HL-60 (cell line): ENCODE data around the gene DIS3L2.

ENCODE experiments used
- DNase-seq, 2 experiments: peaks; one replicate each; pipeline ENCODE4 v3.0.0-alpha.2; 2010 to 2020; ENCODE audit warnings: low read depth in 1 of 2, low spot score in 1 of 2
- H3K27ac ChIP-seq: fragments of 250-450 bp; sonication (Bioruptor Pico); replicated peaks from 2 replicates; pipeline ENCODE4 v1.5.1; 2020; ENCODE audit warnings: mild to moderate bottlenecking, moderate library complexity
- H3K27me3 ChIP-seq: fragments of 250-450 bp; sonication (Bioruptor Pico); 2 replicates; pipeline ENCODE4 v1.5.1; 2021; ENCODE audit warnings: mild to moderate bottlenecking, moderate library complexity; ENCODE audit not compliant: insufficient read depth, poor library complexity, severe bottlenecking
- H3K4me3 ChIP-seq: replicated peaks from 2 replicates; pipeline ENCODE4 v1.5.1; 2011; ENCODE audit warnings: mild to moderate bottlenecking, control low read depth, low read length; ENCODE audit not compliant: insufficient read depth
- CTCF ChIP-seq: IDR thresholded peaks from one replicate; pipeline ENCODE4 v1.5.1; 2011; ENCODE audit warnings: low read length, control low read depth, inconsistent platforms; ENCODE audit not compliant: insufficient read depth
- GABPA ChIP-seq: IDR thresholded peaks from 2 replicates; pipeline ENCODE4 v1.6.1; 2012; ENCODE audit warnings: low read depth
- POLR2AphosphoS5 ChIP-seq: IDR thresholded peaks from 2 replicates; pipeline ENCODE4 v1.6.1; 2012; ENCODE audit warnings: low read depth
- REST ChIP-seq: IDR thresholded peaks from 2 replicates; pipeline ENCODE4 v1.6.1; 2012; ENCODE audit warnings: low read depth; ENCODE audit not compliant: insufficient replicate concordance
- SPI1 ChIP-seq: IDR thresholded peaks from 2 replicates; pipeline ENCODE4 v1.6.1; 2012; ENCODE audit warnings: low read depth, mild to moderate bottlenecking, borderline replicate concordance

Gene DIS3L2

GRCh38 chr2:231992888-231993287 lies 31.4 kb downstream of the DIS3L2 start:
- no peak overlapping the region for H3K27ac ChIP-seq
- DNase-seq = no peak
- H3K27me3 ChIP-seq = no peaks in the 10 kb centered on the region
- H3K4me3 ChIP-seq = no peak overlapping the region
- TF ChIP-seq CTCF (no peak), POLR2AphosphoS5 (no peak), SPI1 (no peak), REST (no peak), GABPA (no peak)

GRCh38 chr2:231996797-231997540 lies 35.5 kb downstream of the DIS3L2 start:
- no peaks in the 10 kb centered on the region for H3K27me3 ChIP-seq
- no peak overlapping the region for H3K4me3 ChIP-seq
- TF ChIP-seq POLR2AphosphoS5 (no peak), SPI1 (no peak), REST (no peak), GABPA (no peak), CTCF (no peak)
- H3K27ac ChIP-seq = no peak overlapping the region
- DNase-seq = no peak

- Histone ChIP-seq H3K27me3 (no peaks in the 10 kb centered on the region), H3K27ac (no peak overlapping the region), H3K4me3 (no peak overlapping the region)
- DNase-seq = no peak
- TF ChIP-seq SPI1 (no peak), GABPA (no peak), CTCF (no peak), POLR2AphosphoS5 (no peak), REST (no peak)
Observed at GRCh38 chr2:231998046-231998445, 36.5 kb downstream of the DIS3L2 start.
